K562 (cell line): Measurements from ENCODE around the gene HDAC7. TPM values are rescaled to one million over a fixed set of nuclear protein-coding genes. Genes with fewer than 3 reads are reported as not detected.

ENCODE experiments used
- ADNP ChIP-seq: fragments of 200-800 bp; sonication (Bioruptor generic); IDR thresholded peaks from 2 replicates; pipeline ENCODE4 v1.6.1; 2016; ENCODE audit warnings: missing genetic modification characterization, missing compliant biosample characterization
- JUN ChIP-seq, 2 experiments: sonication (generic) in 1 of 2; formaldehyde crosslinking in 1 of 2; IDR thresholded peaks; 2 replicates each; pipeline versions ENCODE4 v1.6.1 to v1.8.0; 2012 to 2022; ENCODE audit warnings: borderline replicate concordance in 2 of 2, mild to moderate bottlenecking in 2 of 2, improper control_type of control experiment in 1 of 2, low read depth in 1 of 2, low read length in 1 of 2, missing genetic modification reagents in 1 of 2
- KDM5B ChIP-seq: fragments of 200-600 bp; sonication (generic); IDR thresholded peaks from 2 replicates; pipeline ENCODE4 v1.6.1; 2012; ENCODE audit warnings: low read depth, mild to moderate bottlenecking, moderate library complexity, low read length, control low read depth, inconsistent platforms; ENCODE audit not compliant: insufficient replicate concordance
- NCOA2 ChIP-seq, 2 experiments: fragments of 450-650 bp; IDR thresholded peaks; 2 replicates each; pipeline ENCODE4 v1.6.1; 2018; ENCODE audit warnings: mild to moderate bottlenecking in 2 of 2, moderate library complexity in 1 of 2; ENCODE audit not compliant: partially characterized antibody in 2 of 2
- NRF1 ChIP-seq, 2 experiments: fragments of 450-650 bp; IDR thresholded peaks in 1 of 2; conservative IDR thresholded peaks in 1 of 2; 2 replicates each; pipeline ENCODE4 v1.6.1; 2014; ENCODE audit warnings: mild to moderate bottlenecking in 2 of 2
- RAD21 ChIP-seq, 2 experiments: fragments of 250-450 bp in 1 of 2; fragments of 450-650 bp in 1 of 2; sonication (Bioruptor Pico) in 1 of 2; formaldehyde crosslinking in 1 of 2; IDR thresholded peaks in 1 of 2; conservative IDR thresholded peaks in 1 of 2; 2 replicates each; pipeline versions ENCODE4 v1.4.0 to v1.8.0; 2020 to 2022; ENCODE audit warnings: mild to moderate bottlenecking in 2 of 2, moderate library complexity in 1 of 2
- RAD51 ChIP-seq: fragments of 450-650 bp; IDR thresholded peaks from 2 replicates; pipeline ENCODE4 v1.7.1; 2016; ENCODE audit warnings: low read depth, mild to moderate bottlenecking, borderline replicate concordance
- RBBP5 ChIP-seq: fragments of 200-600 bp; sonication (generic); IDR thresholded peaks from 2 replicates; pipeline ENCODE4 v1.6.1; 2012; ENCODE audit warnings: borderline replicate concordance, mild to moderate bottlenecking, low read length, control low read depth, inconsistent platforms; ENCODE audit not compliant: insufficient read depth, poor library complexity, severe bottlenecking
- SREBF1 ChIP-seq: fragments of 150-350 bp; IDR thresholded peaks from 2 replicates; pipeline ENCODE4 v1.6.1; 2014; ENCODE audit warnings: antibody characterized with exemption, low read depth, low read length, borderline replicate concordance
- TCF7L2 ChIP-seq: fragments of 150-350 bp; IDR thresholded peaks from 2 replicates; pipeline ENCODE4 v1.6.1; 2016; ENCODE audit warnings: low read depth, mild to moderate bottlenecking, low read length, moderate library complexity
- THAP7 ChIP-seq: fragments of 250-450 bp; sonication (Bioruptor Pico); IDR thresholded peaks from 2 replicates; pipeline ENCODE4 v1.5.0; 2021
- VEZF1 ChIP-seq: fragments of 200-800 bp; sonication (Bioruptor generic); IDR thresholded peaks from 2 replicates; pipeline ENCODE4 v1.6.1; 2017; ENCODE audit warnings: missing genetic modification characterization, missing compliant biosample characterization
- ZNF449 ChIP-seq: fragments of 250-450 bp; sonication (Bioruptor Pico); IDR thresholded peaks from 2 replicates; pipeline ENCODE4 v1.8.0; 2022; ENCODE audit warnings: moderate library complexity, mild to moderate bottlenecking, inconsistent platforms
- ZNF740 ChIP-seq, 3 experiments: fragments of 200-800 bp in 1 of 3; sonication (Bioruptor generic) in 1 of 3; sonication (generic) in 1 of 3; formaldehyde crosslinking in 1 of 3; IDR thresholded peaks; 2 replicates each; pipeline versions ENCODE4 v1.6.1 to v1.8.0; 2016 to 2022; ENCODE audit warnings: mild to moderate bottlenecking in 2 of 3, missing compliant biosample characterization in 2 of 3, missing genetic modification characterization in 2 of 3, missing genetic modification reagents in 1 of 3
- polyA plus RNA-seq, 8 experiments: library from polyadenylated mRNA; depleted of rRNA in 4 of 8; stranded (reverse) in 5 of 8; unstranded in 3 of 8; fragments of >200 nt; fragmentation: Nextera tagmentation in 2 of 8; fragmentation: Illumina TruSeq in 1 of 8; extraction: Ambion mirVana in 2 of 8; extraction: Trizol in 1 of 8; gene quantifications; 2 replicates each; pipeline versions ENCODE4 v1.2.1 to v1.2.3, GENCODE V29; 2011 to 2014; ENCODE audit warnings: inconsistent platforms in 1 of 8, missing spikeins in 1 of 8
- total RNA-seq, 7 experiments: library from RNA; depleted of rRNA in 6 of 7; stranded (reverse); fragments of >200 nt in 6 of 7; fragmentation: Illumina TruSeq in 2 of 7; extraction: Trizol in 2 of 7; gene quantifications; 2 replicates each; pipeline versions ENCODE4 v1.2.1 to v1.2.3, GENCODE V29; 2011 to 2021; ENCODE audit warnings: low replicate concordance in 1 of 7
- TF ChIP-seq, protein P1 (sequence below): fragments of 450-650 bp; formaldehyde crosslinking; IDR thresholded peaks from 2 replicates; pipeline ENCODE4 v1.4.0; 2022; ENCODE audit warnings: missing genetic modification characterization
- TF ChIP-seq, protein P2 (sequence below): fragments of 250-450 bp; sonication (Bioruptor Pico); IDR thresholded peaks from 2 replicates; pipeline ENCODE4 v1.5.0; 2021

HDAC7 gene
- total and polyA plus RNA-seq, 9 of the 15 experiments (the other 6 are each of a cell fraction or from before 2014, with no cell fraction given): 2.5 to 129 (median 31.1) TPM

DNA sequence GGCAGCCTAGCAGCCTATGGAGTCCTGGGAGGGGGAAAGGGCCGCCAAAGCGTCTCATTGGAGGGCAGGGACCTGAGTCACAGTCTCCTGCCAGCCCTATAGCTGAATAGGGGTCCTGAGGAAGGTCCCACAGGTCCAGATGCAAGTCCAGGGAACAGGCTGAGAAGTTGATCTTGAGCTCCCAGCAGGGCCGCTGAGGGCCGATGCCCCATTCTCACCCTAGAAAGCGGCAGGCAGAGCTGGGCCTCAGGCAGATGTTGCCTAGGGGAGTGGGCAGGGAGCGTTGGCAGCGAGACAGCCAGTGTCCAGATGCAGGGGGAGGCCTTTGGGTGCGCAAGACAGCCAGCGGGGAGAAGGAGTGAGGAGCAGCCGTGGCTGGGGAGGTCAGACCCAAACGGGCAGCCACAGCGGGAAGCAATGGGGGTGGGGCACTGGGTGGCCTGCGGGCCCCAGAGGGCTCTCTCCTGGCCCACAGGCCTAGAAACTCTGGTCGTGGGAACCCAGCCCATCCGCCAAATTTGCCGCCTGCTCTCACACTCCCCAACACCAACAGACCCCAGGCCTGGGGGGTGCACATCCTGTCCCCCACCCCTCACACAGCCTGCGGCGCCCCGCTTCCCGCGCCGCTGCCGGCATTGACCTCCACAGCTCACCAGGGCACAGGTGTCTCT lies 1.1 kb downstream of the HDAC7 start (continued):
- TF ChIP-seq RAD21 (CRISPR knock-in tag; conservative IDR thresholded peaks at IDR 0.05 in 1 of 2, IDR thresholded peaks at IDR 0.05 in 1 of 2): no peak
- TF ChIP-seq, protein P1, sequence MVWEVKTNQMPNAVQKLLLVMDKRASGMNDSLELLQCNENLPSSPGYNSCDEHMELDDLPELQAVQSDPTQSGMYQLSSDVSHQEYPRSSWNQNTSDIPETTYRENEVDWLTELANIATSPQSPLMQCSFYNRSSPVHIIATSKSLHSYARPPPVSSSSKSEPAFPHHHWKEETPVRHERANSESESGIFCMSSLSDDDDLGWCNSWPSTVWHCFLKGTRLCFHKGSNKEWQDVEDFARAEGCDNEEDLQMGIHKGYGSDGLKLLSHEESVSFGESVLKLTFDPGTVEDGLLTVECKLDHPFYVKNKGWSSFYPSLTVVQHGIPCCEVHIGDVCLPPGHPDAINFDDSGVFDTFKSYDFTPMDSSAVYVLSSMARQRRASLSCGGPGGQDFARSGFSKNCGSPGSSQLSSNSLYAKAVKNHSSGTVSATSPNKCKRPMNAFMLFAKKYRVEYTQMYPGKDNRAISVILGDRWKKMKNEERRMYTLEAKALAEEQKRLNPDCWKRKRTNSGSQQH (CRISPR knock-in tag): no peak
- no peak for TF ChIP-seq ADNP
- TF ChIP-seq RBBP5: peak; percentile 23
- TF ChIP-seq NCOA2 (IDR thresholded peaks at IDR 0.05; ENCODE audit: partially characterized antibody in 2 of 2): no peak
- no peak for TF ChIP-seq JUN (IDR thresholded peaks at IDR 0.05; ENCODE audit: borderline replicate concordance, low read depth, low read length)
- no peak for TF ChIP-seq JUN (CRISPR knock-in tag; IDR thresholded peaks at IDR 0.05; ENCODE audit: borderline replicate concordance)
- TF ChIP-seq NRF1 (conservative IDR thresholded peaks at IDR 0.05 in 1 of 2, IDR thresholded peaks at IDR 0.05 in 1 of 2): peak in 1 of 2 experiments; percentile 12; a peak in 2 of 4 replicates
- TF ChIP-seq ZNF740 (CRISPR knock-in tag; IDR thresholded peaks at IDR 0.05): 0 out of 2 replicates have a peak, but pooled peaks have one; percentile 32
- TF ChIP-seq ZNF740 (tag; IDR thresholded peaks at IDR 0.05): 0 out of 4 replicates have a peak, but pooled peaks of 1 of the 2 experiments have one; percentile 27
- TF ChIP-seq TCF7L2: no peak
- no peak for TF ChIP-seq KDM5B
- TF ChIP-seq SREBF1: no peak
- no peak for TF ChIP-seq RAD51
- TF ChIP-seq VEZF1: no peak
- no peak for TF ChIP-seq ZNF449 (CRISPR knock-in tag)
- TF ChIP-seq THAP7 (CRISPR knock-in tag): no peak
- TF ChIP-seq, protein P2, sequence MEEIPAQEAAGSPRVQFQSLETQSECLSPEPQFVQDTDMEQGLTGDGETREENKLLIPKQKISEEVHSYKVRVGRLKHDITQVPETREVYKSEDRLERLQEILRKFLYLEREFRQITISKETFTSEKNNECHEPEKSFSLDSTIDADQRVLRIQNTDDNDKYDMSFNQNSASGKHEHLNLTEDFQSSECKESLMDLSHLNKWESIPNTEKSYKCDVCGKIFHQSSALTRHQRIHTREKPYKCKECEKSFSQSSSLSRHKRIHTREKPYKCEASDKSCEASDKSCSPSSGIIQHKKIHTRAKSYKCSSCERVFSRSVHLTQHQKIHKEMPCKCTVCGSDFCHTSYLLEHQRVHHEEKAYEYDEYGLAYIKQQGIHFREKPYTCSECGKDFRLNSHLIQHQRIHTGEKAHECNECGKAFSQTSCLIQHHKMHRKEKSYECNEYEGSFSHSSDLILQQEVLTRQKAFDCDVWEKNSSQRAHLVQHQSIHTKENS (CRISPR knock-in tag): no peak
